ENCODE data around the gene COG7.

Gene COG7

DNA sequence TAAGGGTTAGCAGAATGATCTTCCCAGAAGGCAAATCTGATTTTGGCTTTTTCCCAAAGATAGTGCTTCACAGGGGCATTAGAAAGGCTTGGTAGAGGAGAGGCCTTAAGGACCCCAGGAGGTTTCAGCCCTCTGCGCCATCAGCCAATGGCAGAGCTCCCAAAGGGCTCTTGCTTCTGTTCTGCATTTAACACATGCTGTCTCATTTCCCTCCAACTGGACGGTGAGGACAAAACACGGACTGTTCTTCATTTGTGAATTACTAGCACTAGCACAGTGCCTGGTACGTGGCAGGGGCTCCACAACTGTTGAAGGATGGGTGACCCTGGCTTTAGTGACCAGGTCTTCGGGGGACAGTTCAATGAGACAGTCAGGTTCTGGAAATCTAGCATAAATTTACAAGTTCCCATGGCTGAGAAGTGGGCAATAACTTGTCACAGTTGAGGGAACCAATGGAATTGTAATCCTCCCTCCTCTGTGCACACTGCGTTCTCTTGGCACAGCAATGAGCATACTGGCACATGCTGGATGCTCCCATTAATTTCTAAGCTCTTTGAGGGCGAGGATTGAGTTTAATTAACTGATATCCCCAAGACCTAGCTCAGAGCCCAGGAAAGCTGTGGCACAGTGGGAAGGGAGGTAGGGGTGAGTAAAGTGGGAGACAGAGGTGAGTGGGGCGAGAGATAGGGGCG is 45.4 kb downstream of the COG7 start:
- no peak for ATAC-seq
- TF ChIP-seq ISL1 (CRISPR knock-in tag; IDR thresholded peaks at IDR 0.05), result no peak
- no peak for TF ChIP-seq PPARA (CRISPR knock-in tag; IDR thresholded peaks at IDR 0.05; ENCODE audit: borderline replicate concordance)
- no peak for TF ChIP-seq ZNF565 (CRISPR knock-in tag; conservative IDR thresholded peaks at IDR 0.05; ENCODE audit: low read depth)
- no peak for TF ChIP-seq ZFP3 (CRISPR knock-in tag; IDR thresholded peaks at IDR 0.05)
- TF ChIP-seq, protein P1, sequence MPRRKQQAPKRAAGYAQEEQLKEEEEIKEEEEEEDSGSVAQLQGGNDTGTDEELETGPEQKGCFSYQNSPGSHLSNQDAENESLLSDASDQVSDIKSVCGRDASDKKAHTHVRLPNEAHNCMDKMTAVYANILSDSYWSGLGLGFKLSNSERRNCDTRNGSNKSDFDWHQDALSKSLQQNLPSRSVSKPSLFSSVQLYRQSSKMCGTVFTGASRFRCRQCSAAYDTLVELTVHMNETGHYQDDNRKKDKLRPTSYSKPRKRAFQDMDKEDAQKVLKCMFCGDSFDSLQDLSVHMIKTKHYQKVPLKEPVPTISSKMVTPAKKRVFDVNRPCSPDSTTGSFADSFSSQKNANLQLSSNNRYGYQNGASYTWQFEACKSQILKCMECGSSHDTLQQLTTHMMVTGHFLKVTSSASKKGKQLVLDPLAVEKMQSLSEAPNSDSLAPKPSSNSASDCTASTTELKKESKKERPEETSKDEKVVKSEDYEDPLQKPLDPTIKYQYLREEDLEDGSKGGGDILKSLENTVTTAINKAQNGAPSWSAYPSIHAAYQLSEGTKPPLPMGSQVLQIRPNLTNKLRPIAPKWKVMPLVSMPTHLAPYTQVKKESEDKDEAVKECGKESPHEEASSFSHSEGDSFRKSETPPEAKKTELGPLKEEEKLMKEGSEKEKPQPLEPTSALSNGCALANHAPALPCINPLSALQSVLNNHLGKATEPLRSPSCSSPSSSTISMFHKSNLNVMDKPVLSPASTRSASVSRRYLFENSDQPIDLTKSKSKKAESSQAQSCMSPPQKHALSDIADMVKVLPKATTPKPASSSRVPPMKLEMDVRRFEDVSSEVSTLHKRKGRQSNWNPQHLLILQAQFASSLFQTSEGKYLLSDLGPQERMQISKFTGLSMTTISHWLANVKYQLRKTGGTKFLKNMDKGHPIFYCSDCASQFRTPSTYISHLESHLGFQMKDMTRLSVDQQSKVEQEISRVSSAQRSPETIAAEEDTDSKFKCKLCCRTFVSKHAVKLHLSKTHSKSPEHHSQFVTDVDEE (CRISPR knock-in tag; IDR thresholded peaks at IDR 0.05), result no peak
- TF ChIP-seq, protein P2, sequence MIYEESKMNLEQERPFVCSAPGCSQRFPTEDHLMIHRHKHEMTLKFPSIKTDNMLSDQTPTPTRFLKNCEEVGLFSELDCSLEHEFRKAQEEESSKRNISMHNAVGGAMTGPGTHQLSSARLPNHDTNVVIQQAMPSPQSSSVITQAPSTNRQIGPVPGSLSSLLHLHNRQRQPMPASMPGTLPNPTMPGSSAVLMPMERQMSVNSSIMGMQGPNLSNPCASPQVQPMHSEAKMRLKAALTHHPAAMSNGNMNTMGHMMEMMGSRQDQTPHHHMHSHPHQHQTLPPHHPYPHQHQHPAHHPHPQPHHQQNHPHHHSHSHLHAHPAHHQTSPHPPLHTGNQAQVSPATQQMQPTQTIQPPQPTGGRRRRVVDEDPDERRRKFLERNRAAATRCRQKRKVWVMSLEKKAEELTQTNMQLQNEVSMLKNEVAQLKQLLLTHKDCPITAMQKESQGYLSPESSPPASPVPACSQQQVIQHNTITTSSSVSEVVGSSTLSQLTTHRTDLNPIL (CRISPR knock-in tag; IDR thresholded peaks at IDR 0.05; ENCODE audit: low read depth), result no peak
- no peak for TF ChIP-seq TOX (CRISPR knock-in tag; IDR thresholded peaks at IDR 0.05; ENCODE audit: borderline replicate concordance)

DNA sequence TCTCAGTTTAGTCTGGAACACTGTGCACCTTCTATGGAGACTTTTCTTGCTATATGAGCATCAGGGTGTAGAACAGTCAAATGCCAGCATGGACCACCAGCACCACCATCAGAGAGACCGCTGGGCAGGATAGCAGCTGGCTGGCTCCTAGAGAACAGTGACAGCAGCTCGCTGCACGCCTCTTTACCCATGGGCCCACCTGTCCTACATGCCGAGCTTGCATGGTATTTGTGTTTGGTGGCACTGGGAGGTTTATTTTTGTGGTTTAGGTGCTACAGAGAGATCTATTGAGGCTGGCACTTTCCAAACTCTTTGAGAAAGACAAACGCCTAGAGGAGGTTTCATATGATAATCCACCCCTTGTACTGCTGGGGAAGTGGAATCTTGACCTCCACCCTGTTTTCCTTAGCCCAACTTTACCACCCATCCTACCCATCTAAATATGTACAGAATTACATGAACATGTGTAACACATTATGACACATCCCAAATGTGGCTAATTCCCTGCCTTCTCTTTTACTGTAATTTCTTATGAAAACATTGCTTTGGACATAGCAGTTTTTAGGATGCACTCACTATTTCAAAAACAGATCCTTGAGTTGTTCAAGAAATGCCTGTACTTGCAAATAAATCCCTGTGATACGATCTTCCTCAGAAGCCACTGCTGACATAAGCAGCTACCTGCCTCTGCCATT is 46.3 kb downstream of the COG7 start:
- no peak for ATAC-seq
- TF ChIP-seq RARB (CRISPR knock-in tag; IDR thresholded peaks at IDR 0.05), result no peak
- TF ChIP-seq SNAI2 (CRISPR knock-in tag; IDR thresholded peaks at IDR 0.05), result no peak
- TF ChIP-seq, protein P3, sequence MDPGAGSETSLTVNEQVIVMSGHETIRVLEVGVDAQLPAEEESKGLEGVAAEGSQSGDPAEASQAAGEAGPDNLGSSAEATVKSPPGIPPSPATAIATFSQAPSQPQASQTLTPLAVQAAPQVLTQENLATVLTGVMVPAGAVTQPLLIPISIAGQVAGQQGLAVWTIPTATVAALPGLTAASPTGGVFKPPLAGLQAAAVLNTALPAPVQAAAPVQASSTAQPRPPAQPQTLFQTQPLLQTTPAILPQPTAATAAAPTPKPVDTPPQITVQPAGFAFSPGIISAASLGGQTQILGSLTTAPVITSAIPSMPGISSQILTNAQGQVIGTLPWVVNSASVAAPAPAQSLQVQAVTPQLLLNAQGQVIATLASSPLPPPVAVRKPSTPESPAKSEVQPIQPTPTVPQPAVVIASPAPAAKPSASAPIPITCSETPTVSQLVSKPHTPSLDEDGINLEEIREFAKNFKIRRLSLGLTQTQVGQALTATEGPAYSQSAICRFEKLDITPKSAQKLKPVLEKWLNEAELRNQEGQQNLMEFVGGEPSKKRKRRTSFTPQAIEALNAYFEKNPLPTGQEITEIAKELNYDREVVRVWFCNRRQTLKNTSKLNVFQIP (CRISPR knock-in tag; IDR thresholded peaks at IDR 0.05; ENCODE audit: borderline replicate concordance, low read depth), result no peak
- TF ChIP-seq, protein P1 (CRISPR knock-in tag; IDR thresholded peaks at IDR 0.05), result no peak
- no peak for TF ChIP-seq CSDC2 (CRISPR knock-in tag; IDR thresholded peaks at IDR 0.05)
- no peak for TF ChIP-seq ZFP30 (CRISPR knock-in tag; IDR thresholded peaks at IDR 0.05)
- no peak for TF ChIP-seq ISL1 (CRISPR knock-in tag; IDR thresholded peaks at IDR 0.05)
- no peak for TF ChIP-seq ESRRG (CRISPR knock-in tag; IDR thresholded peaks at IDR 0.05)
- no peak for TF ChIP-seq ZC3H10 (CRISPR knock-in tag; IDR thresholded peaks at IDR 0.05)
- no peak for TF ChIP-seq PPARA (CRISPR knock-in tag; IDR thresholded peaks at IDR 0.05; ENCODE audit: borderline replicate concordance)
- TF ChIP-seq, protein P2 (CRISPR knock-in tag; IDR thresholded peaks at IDR 0.05; ENCODE audit: low read depth), result no peak
- no peak for TF ChIP-seq GLIS3 (CRISPR knock-in tag; IDR thresholded peaks at IDR 0.05)
- TF ChIP-seq ZNF70 (CRISPR knock-in tag; IDR thresholded peaks at IDR 0.05), result no peak
- TF ChIP-seq ZNF565 (CRISPR knock-in tag; conservative IDR thresholded peaks at IDR 0.05; ENCODE audit: low read depth), result no peak
- no peak for TF ChIP-seq ZFP3 (CRISPR knock-in tag; IDR thresholded peaks at IDR 0.05)
- no peak for TF ChIP-seq TCF4 (CRISPR knock-in tag; IDR thresholded peaks at IDR 0.05; ENCODE audit: borderline replicate concordance)
- TF ChIP-seq, protein P4, sequence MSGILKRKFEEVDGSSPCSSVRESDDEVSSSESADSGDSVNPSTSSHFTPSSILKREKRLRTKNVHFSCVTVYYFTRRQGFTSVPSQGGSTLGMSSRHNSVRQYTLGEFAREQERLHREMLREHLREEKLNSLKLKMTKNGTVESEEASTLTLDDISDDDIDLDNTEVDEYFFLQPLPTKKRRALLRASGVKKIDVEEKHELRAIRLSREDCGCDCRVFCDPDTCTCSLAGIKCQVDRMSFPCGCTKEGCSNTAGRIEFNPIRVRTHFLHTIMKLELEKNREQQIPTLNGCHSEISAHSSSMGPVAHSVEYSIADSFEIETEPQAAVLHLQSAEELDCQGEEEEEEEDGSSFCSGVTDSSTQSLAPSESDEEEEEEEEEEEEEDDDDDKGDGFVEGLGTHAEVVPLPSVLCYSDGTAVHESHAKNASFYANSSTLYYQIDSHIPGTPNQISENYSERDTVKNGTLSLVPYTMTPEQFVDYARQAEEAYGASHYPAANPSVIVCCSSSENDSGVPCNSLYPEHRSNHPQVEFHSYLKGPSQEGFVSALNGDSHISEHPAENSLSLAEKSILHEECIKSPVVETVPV (CRISPR knock-in tag; IDR thresholded peaks at IDR 0.05), result no peak
- TF ChIP-seq OSR1 (CRISPR knock-in tag; IDR thresholded peaks at IDR 0.05), result no peak
- no peak for TF ChIP-seq TOX (CRISPR knock-in tag; IDR thresholded peaks at IDR 0.05; ENCODE audit: borderline replicate concordance)
